HCT116 (cell line): ENCODE data around the gene SLC40A1. TPM values are rescaled to one million over a fixed set of nuclear protein-coding genes. Genes with fewer than 3 reads are reported as not detected.

ENCODE experiments used
- ATAC-seq: fragments of 200-7000 bp; cut with Tn5 transposase; 2 replicates; pipeline ENCODE4 v1.9.1; 2020; ENCODE audit warnings: mild to moderate bottlenecking, moderate library complexity
- BruUV-seq: library from RNA; stranded (reverse); fragments of 400-500 nt; replicated peaks from 2 replicates; lab custom pipeline; 2021; lab: Mats Ljungman, UMichigan
- CTCF ChIA-PET: fragments of 300-600 bp; sonication (Branson Sonifier 250); formaldehyde crosslinking; loops from one replicate; lab custom pipeline; 2021; ENCODE audit warnings: antibody characterized with exemption; lab: Charles Lee
- POLR2A ChIA-PET: fragments of 300-600, 350-600 bp; sonication (Branson Sonifier 250); formaldehyde crosslinking; loops from one replicate; lab custom pipeline; 2021; ENCODE audit warnings: antibody characterized with exemption; lab: Charles Lee
- RAD21 ChIA-PET, 2 experiments: fragments of 300-600 bp; sonication (Branson Sonifier 250); formaldehyde crosslinking; loops; one replicate each; lab custom pipeline; 2023; ENCODE audit warnings: low total read pairs in 2 of 2; ENCODE audit not compliant: uncharacterized antibody in 2 of 2, unreplicated experiment in 2 of 2, low non-redundant PET in 1 of 2; lab: Charles Lee
- DNase-seq: peaks from one replicate; pipeline ENCODE4 v3.0.0-alpha.2; 2010; ENCODE audit warnings: low read depth, low spot score
- H2AFZ ChIP-seq: fragments of 200-600 bp; shearing (Covaris generic), sonication (generic); 2 replicates; pipeline ENCODE4 v1.6.1; 2017; ENCODE audit warnings: low read depth, mixed run types, mixed read lengths, antibody characterized with exemption, low read length; ENCODE audit not compliant: poor library complexity, severe bottlenecking
- H3K27ac ChIP-seq: 2 replicates; pipeline ENCODE4 v1.5.1; 2012; ENCODE audit warnings: low read depth, low read length
- H3K27me3 ChIP-seq: fragments of 200-600 bp; sonication (generic); 2 replicates; pipeline ENCODE4 v1.6.1; 2016; ENCODE audit warnings: mixed run types, low read length, mixed read lengths; ENCODE audit not compliant: insufficient read depth
- H3K36me3 ChIP-seq, 2 experiments: fragments of 200-500 bp in 1 of 2; fragments of 200-600 bp in 1 of 2; sonication (Bioruptor generic) in 1 of 2; sonication (generic) in 1 of 2; 2 replicates each; pipeline versions ENCODE4 v1.5.1 to v1.6.1; 2014 to 2016; ENCODE audit warnings: low read length in 2 of 2, inconsistent platforms in 1 of 2, mixed read lengths in 1 of 2, mixed run types in 1 of 2; ENCODE audit not compliant: insufficient read depth in 2 of 2, control insufficient read depth in 1 of 2
- H3K4me1 ChIP-seq, 2 experiments: fragments of 200-600 bp in 1 of 2; sonication (generic) in 1 of 2; 2 replicates each; pipeline versions ENCODE4 v1.5.1 to v1.6.1; 2012 to 2017; ENCODE audit warnings: low read length in 2 of 2, inconsistent platforms in 1 of 2, mild to moderate bottlenecking in 1 of 2, mixed read lengths in 1 of 2, mixed run types in 1 of 2, moderate library complexity in 1 of 2; ENCODE audit not compliant: insufficient read depth in 2 of 2, control insufficient read depth in 1 of 2
- H3K4me2 ChIP-seq: fragments of 200-600 bp; sonication (generic); 2 replicates; pipeline ENCODE4 v1.6.1; 2017; ENCODE audit warnings: mixed run types, low read length, mixed read lengths
- H3K4me3 ChIP-seq, 2 experiments: fragments of 200-600 bp in 1 of 2; sonication (generic) in 1 of 2; replicated peaks in 1 of 2; 2 replicates each; pipeline ENCODE4 v1.5.1; 2011 to 2016; ENCODE audit warnings: low read length in 2 of 2, control low read depth in 1 of 2, low read depth in 1 of 2, mild to moderate bottlenecking in 1 of 2, mixed read lengths in 1 of 2, mixed run types in 1 of 2
- H3K79me2 ChIP-seq: fragments of 200-600 bp; sonication (generic); 2 replicates; pipeline ENCODE4 v1.6.1; 2017; ENCODE audit warnings: mild to moderate bottlenecking, mixed run types, low read length, moderate library complexity, mixed read lengths; ENCODE audit not compliant: insufficient read depth
- H3K9ac ChIP-seq: fragments of 200-600 bp; sonication (generic); 2 replicates; pipeline ENCODE4 v1.6.1; 2016; ENCODE audit warnings: low read length, mixed read lengths
- H3K9me2 ChIP-seq: fragments of 200-600 bp; sonication (generic), shearing (Covaris generic); 2 replicates; pipeline ENCODE4 v1.6.1; 2017; ENCODE audit warnings: mixed run types, mild to moderate bottlenecking, moderate library complexity; ENCODE audit not compliant: insufficient read depth
- H3K9me3 ChIP-seq, 2 experiments: fragments of 200-500 bp in 1 of 2; fragments of 200-600 bp in 1 of 2; sonication (Bioruptor generic) in 1 of 2; sonication (generic) in 1 of 2; 2 replicates each; pipeline ENCODE4 v1.6.1; 2014 to 2017; ENCODE audit warnings: low read length in 2 of 2, mixed read lengths in 2 of 2, inconsistent platforms in 1 of 2, low read depth in 1 of 2, mild to moderate bottlenecking in 1 of 2, mixed run types in 1 of 2, moderate library complexity in 1 of 2; ENCODE audit not compliant: control insufficient read depth in 1 of 2, insufficient read depth in 1 of 2
- H4K20me1 ChIP-seq: fragments of 200-600 bp; sonication (generic), shearing (Covaris generic); 2 replicates; pipeline ENCODE4 v1.6.1; 2017; ENCODE audit warnings: mixed run types, mild to moderate bottlenecking, moderate library complexity; ENCODE audit not compliant: insufficient read depth
- ELF1 ChIP-seq: IDR thresholded peaks from 2 replicates; pipeline ENCODE4 v1.6.1; 2012; ENCODE audit warnings: low read depth, borderline replicate concordance
- FOSL1 ChIP-seq: IDR thresholded peaks from 2 replicates; pipeline ENCODE4 v1.6.1; 2012; ENCODE audit warnings: low read depth
- JUND ChIP-seq: IDR thresholded peaks from 2 replicates; pipeline ENCODE4 v1.6.1; 2012
- POLR2A ChIP-seq: IDR thresholded peaks from 2 replicates; pipeline ENCODE4 v1.7.0; 2011; ENCODE audit warnings: borderline replicate concordance; ENCODE audit not compliant: insufficient read depth, insufficient read length; ENCODE audit errors: extremely low read depth
- RAD21 ChIP-seq: IDR thresholded peaks from 2 replicates; pipeline ENCODE4 v1.6.1; 2012; ENCODE audit warnings: low read depth, mild to moderate bottlenecking
- SIN3A ChIP-seq: IDR thresholded peaks from 2 replicates; pipeline ENCODE4 v1.6.1; 2012; ENCODE audit warnings: low read depth
- YY1 ChIP-seq: IDR thresholded peaks from 2 replicates; pipeline ENCODE4 v1.6.1; 2011; ENCODE audit warnings: low read length, low read depth, moderate library complexity, mild to moderate bottlenecking; ENCODE audit not compliant: insufficient replicate concordance; ENCODE audit errors: extremely low read depth
- intact Hi-C: fragments of 100-400 bp; cut with micrococcal nuclease; formaldehyde crosslinking; loops from 2 replicates; pipeline ENCODE4 v1.10.0; 2022
- total RNA-seq: library from RNA; stranded (reverse); gene quantifications from one replicate; pipeline ENCODE4 v1.2.1, GENCODE V29; 2021; ENCODE audit not compliant: unreplicated experiment
- TF ChIP-seq, protein P1 (sequence below): IDR thresholded peaks from 2 replicates; pipeline ENCODE4 v1.6.1; 2012
- TF ChIP-seq, protein P2 (sequence below): IDR thresholded peaks from 2 replicates; pipeline ENCODE4 v1.6.1; 2011; ENCODE audit warnings: mild to moderate bottlenecking, low read length, moderate library complexity; ENCODE audit not compliant: insufficient replicate concordance; ENCODE audit errors: extremely low read depth

SLC40A1 gene
- total RNA-seq, 1 experiment from 2014 or later: 1.5 TPM

DNA sequence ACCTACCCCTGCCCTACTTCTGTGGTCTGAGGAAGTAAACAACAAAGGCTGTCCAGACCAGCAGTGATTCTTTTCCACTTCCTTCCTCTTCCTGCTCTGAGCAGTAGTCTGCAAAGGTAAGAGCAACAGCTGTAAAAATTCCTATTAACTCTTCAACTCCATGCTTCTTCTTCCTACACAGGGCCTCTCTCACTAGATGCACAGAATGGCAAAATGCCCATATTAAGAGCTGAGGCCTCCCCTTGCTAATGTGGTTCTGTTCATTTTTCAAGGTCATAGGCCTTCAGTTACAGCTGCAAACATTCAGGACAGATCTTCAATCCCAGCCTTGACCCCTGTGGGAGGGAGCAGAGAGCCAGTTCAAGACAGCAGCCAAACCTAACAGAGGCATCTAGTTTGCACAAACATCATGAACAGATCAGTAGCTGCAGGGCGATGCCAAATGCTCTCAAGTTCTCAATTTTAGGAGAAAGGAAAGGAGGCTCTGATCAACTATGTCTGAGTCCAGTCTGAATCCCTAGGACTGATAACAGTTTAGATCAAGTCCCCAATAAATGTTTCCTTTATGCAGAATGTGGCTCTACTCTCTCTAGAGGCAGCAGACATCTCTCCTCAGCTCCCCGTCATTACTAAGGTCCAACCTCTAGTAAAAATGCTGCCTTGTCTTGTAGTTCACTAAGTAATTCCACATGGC, 20.9 kb downstream of the SLC40A1 start:
- no peak overlapping the region for H2AFZ ChIP-seq
- no peaks in the 10 kb centered on the region for H3K36me3 ChIP-seq
- H3K79me2 ChIP-seq: no peaks in the 10 kb centered on the region
- no peak overlapping the region for H3K27ac ChIP-seq
- H3K4me3 ChIP-seq: no peak overlapping the region
- no peaks in the 10 kb centered on the region for H3K27me3 ChIP-seq
- no peak overlapping the region for H3K4me2 ChIP-seq
- H3K9me2 ChIP-seq: no peaks in the 10 kb centered on the region
- BruUV-seq: no TSS peak
- DNase-seq (no peak), ATAC-seq (no peak)
- ChIA-PET CTCF (no interaction called here), POLR2A (no interaction called here), RAD21 (no interaction called here)
- H3K9ac ChIP-seq: no peak overlapping the region
- H3K4me1 ChIP-seq: no peaks in the 10 kb centered on the region
- TF ChIP-seq FOSL1: no peak
- no peak for TF ChIP-seq RAD21
- no peak for TF ChIP-seq YY1
- TF ChIP-seq POLR2A: no peak
- no peak for TF ChIP-seq ELF1
- TF ChIP-seq SIN3A: no peak
- TF ChIP-seq JUND: no peak
- TF ChIP-seq, protein P1, sequence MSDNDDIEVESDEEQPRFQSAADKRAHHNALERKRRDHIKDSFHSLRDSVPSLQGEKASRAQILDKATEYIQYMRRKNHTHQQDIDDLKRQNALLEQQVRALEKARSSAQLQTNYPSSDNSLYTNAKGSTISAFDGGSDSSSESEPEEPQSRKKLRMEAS: no peak
- TF ChIP-seq, protein P2, sequence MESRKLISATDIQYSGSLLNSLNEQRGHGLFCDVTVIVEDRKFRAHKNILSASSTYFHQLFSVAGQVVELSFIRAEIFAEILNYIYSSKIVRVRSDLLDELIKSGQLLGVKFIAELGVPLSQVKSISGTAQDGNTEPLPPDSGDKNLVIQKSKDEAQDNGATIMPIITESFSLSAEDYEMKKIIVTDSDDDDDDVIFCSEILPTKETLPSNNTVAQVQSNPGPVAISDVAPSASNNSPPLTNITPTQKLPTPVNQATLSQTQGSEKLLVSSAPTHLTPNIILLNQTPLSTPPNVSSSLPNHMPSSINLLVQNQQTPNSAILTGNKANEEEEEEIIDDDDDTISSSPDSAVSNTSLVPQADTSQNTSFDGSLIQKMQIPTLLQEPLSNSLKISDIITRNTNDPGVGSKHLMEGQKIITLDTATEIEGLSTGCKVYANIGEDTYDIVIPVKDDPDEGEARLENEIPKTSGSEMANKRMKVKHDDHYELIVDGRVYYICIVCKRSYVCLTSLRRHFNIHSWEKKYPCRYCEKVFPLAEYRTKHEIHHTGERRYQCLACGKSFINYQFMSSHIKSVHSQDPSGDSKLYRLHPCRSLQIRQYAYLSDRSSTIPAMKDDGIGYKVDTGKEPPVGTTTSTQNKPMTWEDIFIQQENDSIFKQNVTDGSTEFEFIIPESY: no peak
- intact Hi-C loops: no loop called here
- H4K20me1 ChIP-seq: no peaks in the 10 kb centered on the region
- H3K9me3 ChIP-seq: no peaks in the 10 kb centered on the region
